Common myeloid progenitor, CD34-positive (primary cell): Measurements from ENCODE around the gene ULBP2. TPM values are rescaled to one million over a fixed set of nuclear protein-coding genes. Genes with fewer than 3 reads are reported as not detected.

Experiments
- CTCF ChIA-PET: fragments of 350-600 bp; sonication (Branson Sonifier 250); formaldehyde crosslinking; loops from one replicate; lab custom pipeline; 2021; ENCODE audit warnings: antibody characterized with exemption; lab: Charles Lee
- POLR2A ChIA-PET: fragments of 350-600 bp; sonication (Branson Sonifier 250); formaldehyde crosslinking; loops from one replicate; lab custom pipeline; 2021; ENCODE audit warnings: antibody characterized with exemption; lab: Charles Lee
- DNase-seq, 3 donors: peaks; one replicate each; pipeline versions ENCODE4 v3.0.0 to v3.0.0-alpha.2; 2013
- H3K27ac ChIP-seq, 2 experiments: 1 replicate in 1 of 2; 2 replicates in 1 of 2; pipeline ENCODE4 v1.7.0; 2013; ENCODE audit warnings: inconsistent platforms in 2 of 2, low read length in 2 of 2, mild to moderate bottlenecking in 2 of 2, low read depth in 1 of 2, moderate library complexity in 1 of 2; ENCODE audit not compliant: severe bottlenecking in 2 of 2, insufficient read depth in 1 of 2, poor library complexity in 1 of 2
- H3K27me3 ChIP-seq, 5 experiments: replicated peaks in 2 of 5; 1 replicate in 3 of 5; 2 replicates in 2 of 5; pipeline versions ENCODE4 v1.6.1 to v1.7.0; 2013; ENCODE audit warnings: low read length in 4 of 5, mild to moderate bottlenecking in 2 of 5, moderate library complexity in 2 of 5, inconsistent platforms in 1 of 5; ENCODE audit not compliant: insufficient read depth in 5 of 5, control insufficient read depth in 4 of 5
- H3K36me3 ChIP-seq, 4 experiments: 1 replicate in 2 of 4; 2 replicates in 2 of 4; pipeline versions ENCODE4 v1.6.1 to v1.7.0; 2013; ENCODE audit warnings: low read length in 3 of 4, control low read depth in 1 of 4, mild to moderate bottlenecking in 1 of 4; ENCODE audit not compliant: control insufficient read depth in 4 of 4, insufficient read depth in 4 of 4
- H3K4me1 ChIP-seq, 4 experiments: 1 replicate in 3 of 4; 2 replicates in 1 of 4; pipeline versions ENCODE4 v1.6.1 to v1.7.1; 2013; ENCODE audit warnings: low read length in 3 of 4, mild to moderate bottlenecking in 3 of 4, control low read depth in 1 of 4, inconsistent platforms in 1 of 4, moderate library complexity in 1 of 4; ENCODE audit not compliant: control insufficient read depth in 4 of 4, insufficient read depth in 4 of 4; ENCODE audit errors: control extremely low read depth in 1 of 4
- H3K4me3 ChIP-seq, 7 experiments: 1 replicate in 4 of 7; 2 replicates in 3 of 7; pipeline versions ENCODE4 v1.5.1 to v1.7.0; 2013; ENCODE audit warnings: mild to moderate bottlenecking in 7 of 7, low read length in 6 of 7, moderate library complexity in 6 of 7, inconsistent platforms in 2 of 7, low read depth in 2 of 7, control low read depth in 1 of 7; ENCODE audit not compliant: insufficient read depth in 4 of 7, control insufficient read depth in 1 of 7; ENCODE audit errors: extremely low read depth in 1 of 7
- H3K9me3 ChIP-seq, 5 experiments: 1 replicate in 4 of 5; 2 replicates in 1 of 5; pipeline versions ENCODE4 v1.6.1 to v1.7.1; 2013; ENCODE audit warnings: low read length in 4 of 5, mild to moderate bottlenecking in 2 of 5, inconsistent platforms in 1 of 5, low read depth in 1 of 5, moderate library complexity in 1 of 5; ENCODE audit not compliant: control insufficient read depth in 4 of 5, insufficient read depth in 2 of 5; ENCODE audit errors: control extremely low read depth in 1 of 5
- WGBS: methylation state at CpG from one replicate; pipeline ENCODE4 v1.1.5; 2013; ENCODE audit not compliant: insufficient coverage; 5-methylcytosine and 5-hydroxymethylcytosine counted together
- polyA plus RNA-seq: library from polyadenylated mRNA; unstranded; fragments of 120-200 nt; gene quantifications from one replicate; pipeline ENCODE4 v1.2.1, GENCODE V29; 2013

ULBP2 gene, protein sequence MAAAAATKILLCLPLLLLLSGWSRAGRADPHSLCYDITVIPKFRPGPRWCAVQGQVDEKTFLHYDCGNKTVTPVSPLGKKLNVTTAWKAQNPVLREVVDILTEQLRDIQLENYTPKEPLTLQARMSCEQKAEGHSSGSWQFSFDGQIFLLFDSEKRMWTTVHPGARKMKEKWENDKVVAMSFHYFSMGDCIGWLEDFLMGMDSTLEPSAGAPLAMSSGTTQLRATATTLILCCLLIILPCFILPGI
- polyA plus RNA-seq = 0.57 TPM

DNA sequence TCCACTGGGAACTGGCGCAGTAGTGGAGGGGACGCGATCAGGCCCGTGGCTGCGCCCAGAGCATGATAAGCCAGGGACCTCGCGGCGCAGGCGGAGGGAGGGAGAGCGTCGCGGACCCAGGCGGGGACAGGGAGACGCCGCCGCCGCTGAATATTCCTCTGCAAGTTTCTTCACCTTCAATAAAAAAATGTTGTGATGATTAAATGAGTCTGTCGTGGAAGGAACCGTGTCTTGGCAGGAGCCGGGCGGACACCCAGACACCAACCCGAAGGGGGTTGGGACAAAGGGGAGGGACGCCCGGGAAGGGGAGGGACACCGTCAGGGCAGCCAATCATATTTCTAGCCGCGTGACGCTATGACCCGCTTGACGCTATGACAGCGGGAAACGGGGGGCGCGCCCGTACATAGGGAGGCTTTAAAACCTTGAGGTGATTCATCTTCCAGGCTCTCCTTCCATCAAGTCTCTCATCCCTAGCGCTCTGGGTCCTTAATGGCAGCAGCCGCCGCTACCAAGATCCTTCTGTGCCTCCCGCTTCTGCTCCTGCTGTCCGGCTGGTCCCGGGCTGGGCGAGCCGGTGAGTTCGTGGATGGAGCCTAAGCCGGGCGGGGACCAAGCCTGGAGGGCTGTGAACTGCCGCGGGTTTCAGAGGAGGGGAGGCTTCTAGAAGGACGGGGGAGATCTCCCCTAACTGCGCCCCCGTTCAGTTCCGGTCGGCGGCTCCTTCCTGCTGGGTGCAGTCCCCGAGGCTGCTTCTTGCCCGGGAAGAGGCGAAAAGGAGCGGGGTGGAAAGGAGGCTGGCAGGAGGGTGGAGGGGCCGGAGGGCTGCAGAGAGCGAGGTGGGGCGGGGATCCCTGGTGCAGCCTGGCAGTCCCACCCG is at the start of gene ULBP2:
TSS of gene ULBP2 (plus strand) at position 432 of the 878 bp plus-strand sequence. CDS start at position 491, 59 bp downstream.
- CTCF ChIA-PET = interaction anchor here (0.8 to 1.3 kb wide), 2 partner anchors 12 to 15 kb away, joined by 3 read pairs; no protein-coding TSS in a partner anchor
- Histone ChIP-seq H3K27me3 (peaks cover 24 to 71% (median 30%) of the 10 kb centered on the region in 5 experiments), H3K4me3 (peak within 1 kb of the TSS; percentile 30 to 77 (median 59)), H3K9me3 (no peaks in the 10 kb centered on the region), H3K36me3 (no peaks in the 10 kb centered on the region), H3K4me1 (peaks cover 0 to 30% (median 22%) of the 10 kb centered on the region in 4 experiments), H3K27ac (no peak within 1 kb of the TSS)
- DNase-seq = peak; percentile 95 to 98 (median 97)
- WGBS = 0% methylated on average over 34 of the region's 62 CpGs
- POLR2A ChIA-PET = no interaction called here

DNA sequence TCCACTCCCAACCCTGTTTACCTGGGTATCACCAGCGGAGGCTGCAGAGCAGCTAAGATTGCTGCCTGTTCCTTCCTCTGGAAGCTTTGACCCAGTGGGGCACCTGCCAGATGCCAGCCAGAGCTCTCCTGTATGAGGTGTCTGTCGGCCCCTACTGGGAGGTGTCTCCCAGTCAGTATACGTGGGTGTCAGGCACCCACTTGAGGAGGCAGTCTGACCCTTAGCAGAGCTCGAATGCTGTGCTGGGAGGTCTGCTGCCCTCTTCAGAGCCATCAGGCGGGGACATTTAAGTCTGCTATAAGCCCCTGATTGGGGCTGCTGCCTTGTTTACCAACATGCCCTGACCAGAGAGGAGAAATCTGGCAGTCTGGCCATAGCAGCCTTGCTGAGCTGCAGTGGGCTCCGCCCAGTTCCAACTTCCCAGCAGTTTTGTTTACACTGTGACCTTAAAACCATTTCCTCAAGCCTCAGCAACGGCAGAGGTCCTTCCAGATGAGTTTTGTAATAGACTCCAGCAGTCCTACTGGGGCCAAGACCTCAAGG is 46.7 kb upstream of the ULBP2 start:
- POLR2A ChIA-PET = no interaction called here
- no peak overlapping the region for H3K4me3 ChIP-seq
- CTCF ChIA-PET = interaction anchor here (0.7 to 0.8 kb wide), 2 partner anchors 9 to 12 kb away, joined by 3 read pairs; no protein-coding TSS in a partner anchor
- H3K27me3 ChIP-seq = peaks cover 0 to 2% (median 0%) of the 10 kb centered on the region in 5 experiments
- no peaks in the 10 kb centered on the region for H3K36me3 ChIP-seq
- WGBS = 68% methylated on average over 7 of the region's 7 CpGs
- peak in 1 of 3 donors; percentile 4 for DNase-seq
- no peak overlapping the region for H3K27ac ChIP-seq
- peaks cover 0 to 24% (median 20%) of the 10 kb centered on the region in 4 experiments for H3K4me1 ChIP-seq
- no peaks in the 10 kb centered on the region for H3K9me3 ChIP-seq

DNA sequence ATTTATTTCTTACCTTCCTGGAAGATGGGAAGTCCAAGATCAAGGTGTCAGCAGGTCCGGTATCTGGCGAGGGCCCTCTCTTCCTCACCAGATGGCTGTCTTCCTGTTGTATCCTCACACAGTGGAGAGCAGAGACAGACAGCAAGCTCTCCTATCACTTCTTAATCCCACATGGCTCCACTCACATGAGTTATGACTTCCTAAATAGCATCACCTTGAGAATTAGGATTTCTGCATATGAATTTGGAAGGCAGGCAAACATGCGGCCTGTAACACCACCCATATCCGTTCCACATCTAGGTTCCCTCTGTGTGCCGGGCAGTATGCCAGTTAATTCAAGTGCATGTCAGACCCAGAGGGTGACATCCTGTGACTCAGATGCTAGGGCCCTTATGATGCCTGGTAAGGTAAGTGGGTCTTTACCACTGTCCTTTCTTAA is 46.0 kb upstream of the ULBP2 start:
- CTCF ChIA-PET = interaction anchor here (1.2 kb wide), 1 partner anchor 62 kb away, joined by 3 read pairs; no protein-coding TSS in a partner anchor
- peak; percentile 82 to 97 (median 96) for DNase-seq
- 17% methylated on average over 5 of the region's 5 CpGs for WGBS

DNA sequence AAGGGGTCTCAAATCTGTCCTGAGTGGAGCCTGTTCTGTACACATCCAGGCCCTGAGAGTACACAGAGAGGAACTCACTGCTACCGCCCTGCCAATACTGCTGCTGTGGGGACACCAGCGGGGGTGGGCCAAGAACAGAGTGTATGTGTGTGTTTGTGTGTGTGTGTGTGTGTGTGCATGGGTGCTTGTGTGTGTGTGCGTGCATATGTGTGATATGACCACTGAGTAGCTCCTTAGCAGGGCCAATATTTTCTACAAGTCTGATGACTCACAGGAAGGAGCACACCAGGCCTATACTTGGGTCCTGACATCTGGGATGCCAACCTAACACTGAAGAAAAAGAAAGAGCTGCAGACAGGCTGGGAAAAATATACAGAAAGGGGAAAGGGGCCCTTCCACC is 45.3 kb upstream of the ULBP2 start:
- no peaks in the 10 kb centered on the region for H3K36me3 ChIP-seq
- peak; percentile 19 to 77 (median 61) for DNase-seq
- H3K4me1 ChIP-seq = peaks cover 0 to 24% (median 20%) of the 10 kb centered on the region in 4 experiments
- CTCF ChIA-PET = interaction anchor here (1.1 to 1.2 kb wide), 2 partner anchors 31 to 62 kb away, joined by 3 read pairs; no protein-coding TSS in a partner anchor
- 83% methylated on average over 1 of the region's 3 CpGs for WGBS
- H3K4me3 ChIP-seq = no peak overlapping the region
- POLR2A ChIA-PET = no interaction called here
- peaks cover 0 to 3% (median 0%) of the 10 kb centered on the region in 5 experiments for H3K27me3 ChIP-seq
- H3K9me3 ChIP-seq = no peaks in the 10 kb centered on the region
- no peak overlapping the region for H3K27ac ChIP-seq

More for the DNA sequence above, 46.0 kb upstream of the ULBP2 start:
- H3K27me3 ChIP-seq = peaks cover 0 to 3% (median 0%) of the 10 kb centered on the region in 5 experiments
- POLR2A ChIA-PET = no interaction called here
- peaks cover 0 to 24% (median 20%) of the 10 kb centered on the region in 4 experiments for H3K4me1 ChIP-seq
- H3K9me3 ChIP-seq = no peaks in the 10 kb centered on the region
- no peak overlapping the region for H3K4me3 ChIP-seq
- H3K36me3 ChIP-seq = no peaks in the 10 kb centered on the region
- H3K27ac ChIP-seq = no peak overlapping the region

DNA sequence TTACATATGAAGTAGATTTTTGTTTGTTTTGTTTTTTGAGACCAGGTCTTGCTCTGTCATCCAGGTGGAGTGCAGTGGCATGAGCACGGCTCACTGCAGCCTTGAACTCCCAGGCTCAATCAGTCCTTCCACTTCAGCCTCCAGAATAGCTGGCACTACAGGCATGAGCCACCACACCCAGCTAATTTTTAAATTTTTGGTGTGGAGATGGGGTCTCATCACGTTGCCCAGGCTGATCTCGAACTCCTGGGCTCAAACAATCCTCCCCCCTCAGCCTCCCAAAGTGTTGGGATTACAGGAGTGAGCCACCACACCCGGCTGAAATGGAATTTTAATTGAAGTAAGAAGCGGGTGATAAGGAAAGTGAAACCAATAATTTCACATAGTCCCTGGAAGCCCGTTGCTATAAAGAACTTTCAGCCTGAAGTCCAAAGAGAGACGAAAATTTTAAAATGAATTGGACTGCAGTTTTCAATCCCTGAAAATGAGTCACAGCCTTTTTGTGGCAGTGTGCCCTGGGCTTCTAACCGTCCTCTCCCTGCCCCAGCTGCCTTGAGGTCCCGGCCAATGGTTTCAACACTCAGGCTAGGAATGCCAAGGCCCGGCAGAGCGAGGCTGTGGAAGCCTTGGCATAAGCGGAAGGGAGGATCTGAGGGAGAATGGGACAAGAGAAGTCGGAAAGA is 44.7 kb upstream of the ULBP2 start:
- CTCF ChIA-PET = interaction anchor here (1.1 to 2.3 kb wide), 3 partner anchors 32 to 63 kb away, joined by 3 to 8 read pairs (median 3); no protein-coding TSS in a partner anchor
- H3K4me1 ChIP-seq = peaks cover 0 to 24% (median 20%) of the 10 kb centered on the region in 4 experiments
- no peaks in the 10 kb centered on the region for H3K9me3 ChIP-seq
- no peak overlapping the region for H3K27ac ChIP-seq
- 96% methylated on average over 9 of the region's 13 CpGs for WGBS
- DNase-seq = peak in 2 of 3 donors; percentile 6 to 7
- H3K4me3 ChIP-seq = no peak overlapping the region
- H3K27me3 ChIP-seq = peaks cover 0 to 3% (median 0%) of the 10 kb centered on the region in 5 experiments
- H3K36me3 ChIP-seq = no peaks in the 10 kb centered on the region
- POLR2A ChIA-PET = no interaction called here
